Vagina (tissue), 2 donors: ENCODE data around the gene HSD11B2. TPM values are rescaled to one million over a fixed set of nuclear protein-coding genes. Genes with fewer than 3 reads are reported as not detected.

Experiments used
- DNase-seq, 2 donors: peaks; one replicate each; pipeline ENCODE4 v3.0.0-alpha.2; 2017; ENCODE audit errors: extremely low spot score in 2 of 2
- H3K27ac ChIP-seq: fragments of 200-600 bp; sonication (generic); one replicate; pipeline ENCODE4 v1.5.1; 2019
- H3K27me3 ChIP-seq: fragments of 200-600 bp; sonication (generic); one replicate; pipeline ENCODE4 v1.5.1; 2019
- H3K36me3 ChIP-seq, 2 donors: fragments of 200-600 bp; sonication (generic); one replicate each; pipeline ENCODE4 v1.5.1; 2017 to 2019
- H3K4me1 ChIP-seq: fragments of 200-600 bp; sonication (generic); one replicate; pipeline ENCODE4 v1.5.1; 2019
- H3K4me3 ChIP-seq, 2 donors: fragments of 200-600 bp; sonication (generic); 1 replicate in 1 of 2; 2 replicates in 1 of 2; pipeline ENCODE4 v1.5.1; 2016 to 2019
- H3K9me3 ChIP-seq: fragments of 200-600 bp; sonication (generic); one replicate; pipeline ENCODE4 v1.5.1; 2019
- CTCF ChIP-seq, 3 experiments: fragments of 450-650 bp in 2 of 3; fragments of 200-600 bp in 1 of 3; sonication (generic) in 1 of 3; IDR thresholded peaks; one replicate each; pipeline ENCODE4 v1.5.1; 2017 to 2019; ENCODE audit warnings: antibody characterized with exemption in 3 of 3, mild to moderate bottlenecking in 2 of 3, moderate library complexity in 2 of 3
- POLR2A ChIP-seq, 2 donors: fragments of 450-650 bp; IDR thresholded peaks; one replicate each; pipeline ENCODE4 v1.6.1; 2017; ENCODE audit warnings: antibody characterized with exemption in 2 of 2, mild to moderate bottlenecking in 2 of 2, moderate library complexity in 2 of 2
- POLR2AphosphoS5 ChIP-seq, 2 donors: sonication (generic); formaldehyde crosslinking; IDR thresholded peaks; one replicate each; pipeline ENCODE4 v1.9.0; 2017; ENCODE audit warnings: antibody characterized with exemption in 2 of 2, mild to moderate bottlenecking in 2 of 2, low read depth in 1 of 2; ENCODE audit not compliant: insufficient read depth in 1 of 2
- intact Hi-C: fragments of 100-400 bp; cut with DNase I; formaldehyde crosslinking; loops from one replicate; pipeline ENCODE4 v1.15.1; 2023
- total RNA-seq: library from RNA; depleted of rRNA; stranded (reverse); fragments of >200 nt; gene quantifications from one replicate; pipeline ENCODE4 v1.2.3, GENCODE V29; 2016

HSD11B2 gene
- total RNA-seq, 1 donor from 2014 or later: 30.2 TPM

- Histone ChIP-seq H3K4me1 (peaks cover 88% of the 10 kb centered on the region), H3K9me3 (no peaks in the 10 kb centered on the region), H3K36me3 (peaks cover 0 to 13% of the 10 kb centered on the region in 2 donors), H3K27ac (peak overlapping the region; percentile 78), H3K27me3 (no peaks in the 10 kb centered on the region), H3K4me3 (no peak overlapping the region)
- TF ChIP-seq CTCF (IDR thresholded peaks at IDR 0.05) (no peak), POLR2AphosphoS5 (IDR thresholded peaks at IDR 0.05; ENCODE audit: insufficient read depth in 1 of 2, low read depth in 1 of 2) (peak in 1 of 2 donors; percentile 67)
- DNase-seq: peak in 1 of 2 donors; percentile 95
- intact Hi-C loops: no loop called here
Measured at GRCh38 chr16:67443265-67443664, 12.3 kb downstream of the HSD11B2 start.

GRCh38 chr16:67444259-67445125 lies 13.6 kb downstream of the HSD11B2 start:
- Histone ChIP-seq H3K9me3 (no peaks in the 10 kb centered on the region), H3K4me3 (no peak overlapping the region), H3K4me1 (peaks cover 87% of the 10 kb centered on the region), H3K27ac (peak overlapping the region; percentile 78), H3K36me3 (peaks cover 0 to 6% of the 10 kb centered on the region in 2 donors), H3K27me3 (no peaks in the 10 kb centered on the region)
- intact Hi-C loops: no loop called here
- TF ChIP-seq CTCF (IDR thresholded peaks at IDR 0.05) (no peak), POLR2AphosphoS5 (IDR thresholded peaks at IDR 0.05; ENCODE audit: insufficient read depth in 1 of 2, low read depth in 1 of 2) (no peak), POLR2A (IDR thresholded peaks at IDR 0.05) (no peak)
- DNase-seq: no peak

GRCh38 chr16:67445126-67445426 lies 14.2 kb downstream of the HSD11B2 start:
- Histone ChIP-seq H3K27ac (peak overlapping the region; percentile 78), H3K4me1 (peaks cover 93% of the 10 kb centered on the region), H3K36me3 (peaks cover 0 to 6% of the 10 kb centered on the region in 2 donors), H3K27me3 (no peaks in the 10 kb centered on the region), H3K9me3 (no peaks in the 10 kb centered on the region), H3K4me3 (no peak overlapping the region)
- TF ChIP-seq POLR2A (IDR thresholded peaks at IDR 0.05) (no peak), CTCF (IDR thresholded peaks at IDR 0.05) (no peak), POLR2AphosphoS5 (IDR thresholded peaks at IDR 0.05; ENCODE audit: insufficient read depth in 1 of 2, low read depth in 1 of 2) (no peak)
- DNase-seq: no peak
- intact Hi-C loops: no loop called here

GRCh38 chr16:67445441-67445912 lies 14.6 kb downstream of the HSD11B2 start:
- no peak for TF ChIP-seq POLR2AphosphoS5 (IDR thresholded peaks at IDR 0.05; ENCODE audit: insufficient read depth in 1 of 2, low read depth in 1 of 2)
- TF ChIP-seq POLR2A (IDR thresholded peaks at IDR 0.05): no peak
- TF ChIP-seq CTCF (IDR thresholded peaks at IDR 0.05): no peak
- H3K36me3 ChIP-seq: peaks cover 0 to 6% of the 10 kb centered on the region in 2 donors
- intact Hi-C loops: no loop called here
- H3K4me1 ChIP-seq: peaks cover 96% of the 10 kb centered on the region
- H3K27ac ChIP-seq: peak overlapping the region; percentile 78
- no peaks in the 10 kb centered on the region for H3K9me3 ChIP-seq
- no peak for DNase-seq
- H3K27me3 ChIP-seq: no peaks in the 10 kb centered on the region
- no peak overlapping the region for H3K4me3 ChIP-seq
